ENCODE data around the gene NR3C2. TPM values are rescaled to one million over a fixed set of nuclear protein-coding genes. Genes with fewer than 3 reads are reported as not detected.

The NR3C2 gene
- total and polyA plus RNA-seq, 2 of the 4 experiments (the other 2 are of a cell fraction): 1.1 to 2.3 TPM

DNA sequence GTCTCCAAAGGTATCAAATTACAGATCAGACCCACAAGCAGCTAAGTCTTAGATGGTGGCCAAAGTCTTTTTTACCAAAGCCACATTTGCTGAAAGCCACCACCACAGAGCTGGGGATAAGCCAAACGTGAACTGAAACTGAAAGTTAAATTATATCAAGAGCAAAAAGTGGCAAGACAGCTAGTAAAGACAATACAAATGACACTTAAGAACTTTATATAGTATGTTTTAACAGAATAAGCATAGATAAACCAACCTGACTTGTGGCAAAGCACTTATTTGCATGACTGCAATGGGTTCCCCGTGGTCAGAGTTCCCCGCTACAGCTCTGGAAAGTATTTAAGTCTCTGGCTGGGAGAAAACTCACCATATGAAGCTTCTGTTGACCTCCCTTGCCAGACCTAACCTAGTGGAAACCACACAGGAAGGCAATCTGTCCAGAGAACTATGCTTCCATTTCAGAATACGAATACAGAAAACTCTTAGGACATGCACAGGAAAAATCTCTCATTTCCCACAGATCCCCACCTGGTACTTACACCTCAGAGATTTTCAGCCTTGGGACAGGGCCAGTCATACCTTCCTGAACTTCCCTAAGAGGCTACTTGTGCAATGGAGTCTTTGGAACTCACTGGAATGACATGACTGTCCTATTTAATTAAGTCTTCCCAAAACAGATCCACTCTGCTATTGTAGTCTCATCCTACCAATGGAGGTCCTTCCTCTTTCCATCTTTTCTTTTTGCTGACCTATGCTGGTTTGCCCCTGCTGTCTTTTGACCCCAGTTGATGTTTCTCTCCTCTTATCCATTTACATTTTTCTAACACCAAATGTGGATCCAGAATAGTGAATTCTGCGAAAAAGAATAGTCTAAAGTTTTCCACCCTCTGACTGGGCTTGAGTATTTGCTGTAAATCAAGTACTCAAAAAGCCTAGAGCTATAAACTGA lies 225.1 kb downstream of the NR3C2 start:
- Histone ChIP-seq H2AK5ac (ENCODE audit: low read depth, low read length) (no peak overlapping the region), H3K36me3 (ENCODE audit: control insufficient read depth, insufficient read depth, low read length) (no peaks in the 10 kb centered on the region), H3K79me1 (ENCODE audit: low read depth in 1 of 2, low read length in 2 of 2) (no peaks in the 10 kb centered on the region), H3K4me3 (ENCODE audit: insufficient read depth, low read depth, low read length) (no peak overlapping the region), H3K27ac (ENCODE audit: insufficient read depth, low read length) (no peak overlapping the region), H3K9me1 (ENCODE audit: insufficient read depth, low read length) (no peaks in the 10 kb centered on the region), H3K9ac (ENCODE audit: low read depth, low read length) (no peak overlapping the region), H3K27me3 (ENCODE audit: control insufficient read depth, insufficient read depth, low read length) (no peaks in the 10 kb centered on the region), H2BK20ac (ENCODE audit: low read depth, low read length) (no peak overlapping the region), H2BK120ac (ENCODE audit: low read depth, low read length) (no peak overlapping the region), H2AK9ac (replicated peaks; ENCODE audit: low read depth, low read length, poor library complexity) (no peak overlapping the region), H2AFZ (replicated peaks; ENCODE audit: low read length, poor library complexity) (no peak overlapping the region), H2BK15ac (ENCODE audit: low read depth, low read length) (no peak overlapping the region), H2BK5ac (ENCODE audit: low read depth, low read length, poor library complexity, severe bottlenecking) (no peak overlapping the region), H3K4me1 (ENCODE audit: control insufficient read depth, insufficient read depth, low read length) (no peaks in the 10 kb centered on the region), H3K4me2 (ENCODE audit: low read depth, low read length) (peak overlapping the region; percentile 70), H4K8ac (ENCODE audit: low read depth in 2 of 2, low read length in 2 of 2) (no peak overlapping the region), H3K56ac (ENCODE audit: extremely low read depth, insufficient read depth, low read length) (no peak overlapping the region), H3K18ac (ENCODE audit: low read depth, low read length) (no peak overlapping the region), H3K9me3 (ENCODE audit: control insufficient read depth, insufficient read depth, low read length) (no peaks in the 10 kb centered on the region), H4K5ac (ENCODE audit: low read depth, low read length) (no peak overlapping the region), H4K20me1 (ENCODE audit: insufficient read depth, low read length) (no peaks in the 10 kb centered on the region), H3K4ac (ENCODE audit: low read depth, low read length) (no peak overlapping the region), H4K91ac (ENCODE audit: insufficient read depth, low read depth, low read length) (no peak overlapping the region), H3K23ac (ENCODE audit: low read depth, low read length) (no peak overlapping the region), H3K14ac (replicated peaks; ENCODE audit: low read depth, low read length) (no peak overlapping the region)
- dilution Hi-C loops (cut with HindIII; ENCODE audit: low sequenced_read_pairs, unreplicated experiment): no loop called here
- POLR2A ChIA-PET (ENCODE audit: unreplicated experiment): no interaction called here
- no peak for TF ChIP-seq FOS (IDR thresholded peaks at IDR 0.05; ENCODE audit: low read depth, low read length)
- TF ChIP-seq MAFK (IDR thresholded peaks at IDR 0.05; ENCODE audit: low read depth, low read length): peak; percentile 84
- CTCF ChIA-PET: interaction anchor here (0.6 kb wide), 1 partner anchor 1014 kb away, joined by 3 read pairs; no protein-coding TSS in a partner anchor
- DNase-seq: no peak
- no CpG with 5 or more reads among the region's 5 CpGs for WGBS, 2 experiments (ENCODE audit: extremely low coverage in 2 of 2, insufficient read length in 1 of 2)
- BruUV-seq (replicated peaks): no TSS peak
- no peak for ATAC-seq (ENCODE audit: low read depth)
- intact Hi-C loops (cut with micrococcal nuclease): no loop called here
- in situ Hi-C loops (cut with MboI; ENCODE audit: low sequenced_read_pairs): no loop called here

Measured in IMR-90 (cell line).